Testis (tissue), 2 donors: ENCODE results near the gene PSMC3.

ENCODE experiments used
- POLR2A ChIP-seq: fragments of 450-650 bp; IDR thresholded peaks from one replicate; pipeline ENCODE4 v1.6.1; 2017; ENCODE audit warnings: antibody characterized with exemption, mild to moderate bottlenecking, moderate library complexity
- TF ChIP-seq, protein P1 (sequence below), 3 experiments: fragments of 450-650 bp in 2 of 3; fragments of 200-600 bp in 1 of 3; sonication (generic) in 1 of 3; IDR thresholded peaks; one replicate each; pipeline ENCODE4 v1.5.1; 2016 to 2019; ENCODE audit warnings: antibody characterized with exemption in 3 of 3, mild to moderate bottlenecking in 2 of 3, moderate library complexity in 1 of 3

DNA sequence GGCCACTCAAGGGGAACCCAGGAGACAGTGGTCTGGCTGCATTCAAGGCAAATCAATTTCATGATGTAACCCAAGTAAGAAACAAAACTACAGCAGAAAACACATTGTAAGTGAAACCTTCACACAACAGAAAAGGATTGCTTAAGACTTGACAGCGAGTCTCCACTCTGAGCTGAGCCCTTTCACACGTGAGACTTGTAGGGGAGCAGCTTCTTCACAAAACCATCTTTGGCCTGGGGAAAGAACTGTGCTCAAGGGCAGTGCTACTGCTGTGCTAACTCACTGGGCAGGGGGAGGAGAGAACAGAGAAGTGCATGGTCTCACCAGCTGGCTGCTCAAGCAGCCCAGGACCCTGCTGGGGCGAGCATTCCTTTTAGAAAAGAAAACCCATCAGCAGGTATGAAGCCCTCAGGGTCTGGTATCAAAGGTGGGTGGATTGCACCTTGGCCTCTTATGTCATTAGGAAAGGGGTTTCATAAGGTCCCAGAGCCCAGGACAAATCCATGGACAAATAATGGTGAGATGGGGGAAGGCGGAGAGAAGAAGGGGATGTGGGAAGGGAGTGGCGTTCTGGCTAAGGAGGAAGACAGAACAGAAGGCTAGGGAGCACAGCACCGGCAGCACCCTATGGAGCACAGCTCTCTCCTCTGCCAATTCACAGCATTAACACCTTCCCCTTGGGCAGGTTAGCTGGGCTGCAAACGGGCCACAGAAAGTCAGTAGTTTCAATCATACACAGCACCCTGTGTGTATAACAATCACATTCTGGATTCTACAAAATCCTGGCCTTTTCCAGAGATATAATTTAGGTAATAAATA lies 43.3 kb upstream of the PSMC3 start:
- TF ChIP-seq, protein P1, sequence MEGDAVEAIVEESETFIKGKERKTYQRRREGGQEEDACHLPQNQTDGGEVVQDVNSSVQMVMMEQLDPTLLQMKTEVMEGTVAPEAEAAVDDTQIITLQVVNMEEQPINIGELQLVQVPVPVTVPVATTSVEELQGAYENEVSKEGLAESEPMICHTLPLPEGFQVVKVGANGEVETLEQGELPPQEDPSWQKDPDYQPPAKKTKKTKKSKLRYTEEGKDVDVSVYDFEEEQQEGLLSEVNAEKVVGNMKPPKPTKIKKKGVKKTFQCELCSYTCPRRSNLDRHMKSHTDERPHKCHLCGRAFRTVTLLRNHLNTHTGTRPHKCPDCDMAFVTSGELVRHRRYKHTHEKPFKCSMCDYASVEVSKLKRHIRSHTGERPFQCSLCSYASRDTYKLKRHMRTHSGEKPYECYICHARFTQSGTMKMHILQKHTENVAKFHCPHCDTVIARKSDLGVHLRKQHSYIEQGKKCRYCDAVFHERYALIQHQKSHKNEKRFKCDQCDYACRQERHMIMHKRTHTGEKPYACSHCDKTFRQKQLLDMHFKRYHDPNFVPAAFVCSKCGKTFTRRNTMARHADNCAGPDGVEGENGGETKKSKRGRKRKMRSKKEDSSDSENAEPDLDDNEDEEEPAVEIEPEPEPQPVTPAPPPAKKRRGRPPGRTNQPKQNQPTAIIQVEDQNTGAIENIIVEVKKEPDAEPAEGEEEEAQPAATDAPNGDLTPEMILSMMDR (IDR thresholded peaks at IDR 0.05): no peak
- TF ChIP-seq POLR2A: no peak
